ENCODE results near the gene C11orf98. TPM values are rescaled to one million over a fixed set of nuclear protein-coding genes. Genes with fewer than 3 reads are reported as not detected.
A peak's percentile ranks its signal among the peaks of the same experiment; 100 is the strongest.
"Not testable (repeated sequence)": the region's sequence is repeated elsewhere in the genome, so short reads cannot be mapped to it uniquely, and the experiment has no call there.

C11orf98 gene
- total and polyA plus RNA-seq, 12 donors: 42.8 to 142 (median 54.7) TPM

- Histone ChIP-seq H3K9me3 (replicated peaks in 1 of 3) (no peaks in the 10 kb centered on the region), H3K36me3 (replicated peaks in 1 of 2) (peaks cover 0 to 20% of the 10 kb centered on the region in 2 donors), H3K4me1 (replicated peaks in 1 of 2) (peaks cover 22 to 32% of the 10 kb centered on the region in 2 donors), H3K4me3 (peak overlapping the region in 2 of 4 donors; percentile 39 to 69), H3K27me3 (no peaks in the 10 kb centered on the region), H3K27ac (peak overlapping the region in 4 of 5 donors; percentile 74 to 92 (median 79))
- 45 to 52% (median 48%) methylated on average over 7 of the region's 7 CpGs for WGBS, 4 donors
- TF ChIP-seq POLR2A (IDR thresholded peaks at IDR 0.05) (no peak), CTCF (IDR thresholded peaks at IDR 0.05) (peak in 1 of 6 experiments; percentile 3)
- intact Hi-C loops (cut with DNase I): no loop called here
- peak in 5 of 7 donors; percentile 35 to 61 (median 42) for DNase-seq
These were observed 40.4 kb upstream of the C11orf98 start for GRCh38 chr11:62705413-62705812.

DNA sequence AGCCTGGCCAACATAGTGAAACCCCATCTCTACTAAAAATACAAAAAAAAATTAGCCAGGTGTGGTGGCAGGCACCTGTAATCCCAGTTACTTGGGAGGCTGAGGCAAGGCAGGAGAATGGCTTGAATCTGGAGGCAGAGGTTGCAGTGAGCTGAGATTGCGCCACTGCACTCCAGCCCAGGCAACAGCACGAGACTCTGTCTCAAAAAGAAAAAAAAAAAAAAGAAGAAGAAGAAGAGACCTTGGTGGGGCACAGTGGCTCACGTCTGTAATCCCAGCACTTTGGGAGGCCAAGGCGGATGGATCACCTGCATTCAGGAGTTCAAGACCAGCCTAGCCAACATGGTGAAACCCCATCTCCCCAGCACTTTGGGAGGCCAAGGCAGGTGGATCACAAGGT is 38.9 kb upstream of the C11orf98 start:
- 69 to 87% (median 75%) methylated on average over 4 of the region's 4 CpGs for WGBS, 4 donors
- intact Hi-C loops (cut with DNase I); H3K9me3 ChIP-seq (replicated peaks in 1 of 3); H3K27me3 ChIP-seq; H3K4me3 ChIP-seq; DNase-seq; H3K27ac ChIP-seq: not testable (repeated sequence)
- H3K36me3 ChIP-seq (replicated peaks in 1 of 2): peaks cover 0 to 19% of the 10 kb centered on the region in 2 donors
- peaks cover 19 to 29% of the 10 kb centered on the region in 2 donors for H3K4me1 ChIP-seq (replicated peaks in 1 of 2)

DNA sequence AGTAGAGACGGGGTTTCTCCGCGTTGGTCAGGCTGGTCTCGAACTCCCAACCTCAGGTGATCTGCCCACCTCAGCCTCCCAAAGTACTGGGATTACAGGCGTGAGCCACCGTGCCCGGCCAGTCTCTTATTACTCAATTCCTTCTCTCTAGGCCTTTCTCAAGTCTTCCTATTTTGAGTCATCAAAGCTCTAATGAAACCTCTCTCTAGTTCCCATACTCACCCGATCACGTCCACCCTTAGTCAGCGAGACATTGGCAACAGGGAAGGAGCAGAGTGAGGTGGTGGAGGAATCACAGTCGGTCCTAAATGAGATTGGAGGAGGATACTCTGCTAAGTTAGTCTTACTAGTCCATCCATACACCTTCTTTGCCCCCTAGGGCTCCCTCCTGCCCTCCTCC is 37.2 kb upstream of the C11orf98 start:
- no peaks in the 10 kb centered on the region for H3K9me3 ChIP-seq (replicated peaks in 1 of 3)
- peaks cover 14 to 18% of the 10 kb centered on the region in 2 donors for H3K4me1 ChIP-seq (replicated peaks in 1 of 2)
- DNase-seq: no peak
- H3K27ac ChIP-seq: no peak overlapping the region
- WGBS, 4 donors: 82 to 92% (median 88%) methylated on average over 8 to 11 of the region's 11 CpGs
- TF ChIP-seq CTCF (IDR thresholded peaks at IDR 0.05): no peak
- TF ChIP-seq POLR2A (IDR thresholded peaks at IDR 0.05): no peak
- peaks cover 0 to 19% of the 10 kb centered on the region in 2 donors for H3K36me3 ChIP-seq (replicated peaks in 1 of 2)
- no peaks in the 10 kb centered on the region for H3K27me3 ChIP-seq
- H3K4me3 ChIP-seq: no peak overlapping the region
- intact Hi-C loops (cut with DNase I): no loop called here

DNA sequence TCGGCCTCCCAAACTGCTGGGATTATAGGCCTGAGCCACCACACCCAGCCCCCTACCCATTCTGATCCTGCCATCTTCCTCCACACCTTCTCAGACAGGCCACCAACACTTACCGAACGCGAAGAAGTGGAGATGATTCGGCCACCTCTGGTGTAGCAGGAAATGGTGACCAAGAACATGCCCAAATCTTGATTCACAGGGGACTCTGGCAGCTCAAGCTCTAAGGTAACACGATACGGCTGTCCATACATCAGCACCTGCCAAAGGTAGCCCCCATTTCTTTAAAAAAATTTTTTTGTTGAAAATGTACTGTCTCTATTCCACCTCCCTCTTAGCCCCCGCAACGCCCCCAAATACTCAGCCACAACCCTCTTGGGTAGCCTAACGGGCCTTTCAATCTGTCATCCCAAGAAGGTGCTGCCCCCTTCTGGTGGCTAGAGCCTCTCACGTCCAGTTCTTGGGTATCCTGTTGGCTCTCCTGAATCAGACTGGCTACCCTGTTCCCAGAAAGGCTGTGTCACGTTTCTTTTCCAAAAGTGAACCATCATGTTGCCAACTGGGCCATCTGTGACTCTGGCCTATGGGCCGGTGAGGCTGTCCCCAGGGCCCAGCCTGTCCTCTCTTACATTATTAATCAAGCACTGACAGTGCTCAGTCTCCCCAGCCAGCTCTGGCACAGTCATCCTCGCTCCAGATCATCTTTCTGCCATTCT is 29.6 kb upstream of the C11orf98 start:
- H3K9me3 ChIP-seq (replicated peaks in 1 of 3): no peaks in the 10 kb centered on the region
- 38 to 48% (median 42%) methylated on average over 14 of the region's 14 CpGs for WGBS, 4 donors
- H3K27me3 ChIP-seq: no peaks in the 10 kb centered on the region
- peaks cover 0 to 35% of the 10 kb centered on the region in 2 donors for H3K36me3 ChIP-seq (replicated peaks in 1 of 2)
- peaks cover 0 to 2% of the 10 kb centered on the region in 2 donors for H3K4me1 ChIP-seq (replicated peaks in 1 of 2)
- DNase-seq: peak; percentile 84 to 95 (median 92)
- TF ChIP-seq CTCF (IDR thresholded peaks at IDR 0.05) (peak; percentile 70 to 88 (median 84)), POLR2A (IDR thresholded peaks at IDR 0.05) (peak in 1 of 2 donors; percentile 15)
- H3K4me3 ChIP-seq: no peak overlapping the region
- H3K27ac ChIP-seq: peak overlapping the region in 3 of 5 donors; percentile 22 to 62 (median 59)
- intact Hi-C loops (cut with DNase I): loop anchor here in 1 of 2 donors (5.0 kb wide), 1 partner anchor 312 kb away; no protein-coding TSS in a partner anchor

DNA sequence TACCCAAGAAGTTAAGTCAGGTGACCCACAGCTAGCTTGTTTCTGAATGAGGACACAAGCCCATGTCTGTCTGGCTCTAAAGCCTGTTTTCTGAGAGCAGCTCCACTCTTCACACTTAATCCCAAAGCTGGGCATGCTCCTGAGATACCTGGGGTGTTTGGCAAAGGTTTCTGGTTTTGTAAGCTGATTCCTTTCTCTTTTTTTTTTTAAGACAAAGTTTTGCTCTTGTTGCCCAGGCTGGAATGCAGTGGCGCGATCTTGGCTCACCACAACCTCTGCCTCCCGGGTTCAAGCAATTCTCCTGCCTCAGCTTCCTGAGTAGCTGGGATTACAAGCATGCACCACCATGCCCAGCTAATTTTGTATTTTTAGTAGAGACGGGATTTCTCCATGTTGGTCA is 28.6 kb upstream of the C11orf98 start:
- WGBS, 4 donors: 65 to 80% (median 75%) methylated on average over 2 to 4 of the region's 4 CpGs
- intact Hi-C loops (cut with DNase I): loop anchor here in 1 of 2 donors (5.0 kb wide), 1 partner anchor 311 kb away; no protein-coding TSS in a partner anchor
- H3K36me3 ChIP-seq (replicated peaks in 1 of 2): peaks cover 0 to 36% of the 10 kb centered on the region in 2 donors
- not testable (repeated sequence) for DNase-seq; H3K27ac ChIP-seq; H3K4me3 ChIP-seq; H3K27me3 ChIP-seq; H3K9me3 ChIP-seq (replicated peaks in 1 of 3)
- peaks cover 4 to 12% of the 10 kb centered on the region in 2 donors for H3K4me1 ChIP-seq (replicated peaks in 1 of 2)

Data from adrenal gland (tissue), 12 donors.